Activated CD8-positive, alpha-beta memory T cell treated with anti-CD3 and anti-CD28 coated beads, Interleukin-2, amount 50 U/mL, for 24 hours (primary cell): Measurements from ENCODE around the gene ZSCAN30.

ENCODE experiments used
- DNase-seq: peaks from one replicate; pipeline ENCODE4 v3.0.0-alpha.2; 2020; ENCODE audit errors: extremely low read depth

ZSCAN30 gene

GRCh38 chr18:35290094-35290735 lies at the start of gene ZSCAN30:
Gene ZSCAN30 (minus strand): TSS chr18:35290229. CDS start chr18:35264352, 25,877 bp downstream.
- DNase-seq, result peak; percentile 88

- no peak for DNase-seq
These were observed 47.3 kb upstream of the ZSCAN30 start for GRCh38 chr18:35337286-35337685.

GRCh38 chr18:35335866-35336265 lies 45.8 kb upstream of the ZSCAN30 start:
- no peak for DNase-seq

- no peak for DNase-seq
These were observed 44.8 kb upstream of the ZSCAN30 start for GRCh38 chr18:35334821-35335220.

GRCh38 chr18:35334212-35334611 lies 44.2 kb upstream of the ZSCAN30 start:
- no peak for DNase-seq

GRCh38 chr18:35331367-35332087 lies 41.5 kb upstream of the ZSCAN30 start:
- no peak for DNase-seq

- no peak for DNase-seq
These were observed 38.8 kb upstream of the ZSCAN30 start for GRCh38 chr18:35328868-35329267.

GRCh38 chr18:35326695-35327387 lies 36.8 kb upstream of the ZSCAN30 start:
- no peak for DNase-seq

- no peak for DNase-seq
These were observed 35.1 kb upstream of the ZSCAN30 start for GRCh38 chr18:35324926-35325655.

GRCh38 chr18:35322486-35323458 lies 32.7 kb upstream of the ZSCAN30 start:
- no peak for DNase-seq

- DNase-seq, result no peak
These were observed 21.5 kb upstream of the ZSCAN30 start for GRCh38 chr18:35311496-35311895.

- no peak for DNase-seq
These were observed 16.7 kb upstream of the ZSCAN30 start for GRCh38 chr18:35306588-35307250.

GRCh38 chr18:35303610-35304009 lies 13.6 kb upstream of the ZSCAN30 start:
- no peak for DNase-seq

GRCh38 chr18:35296060-35296459 lies 6.0 kb upstream of the ZSCAN30 start:
- DNase-seq, result no peak

GRCh38 chr18:35291166-35291565 lies 1.1 kb upstream of the ZSCAN30 start:
- DNase-seq, result no peak

GRCh38 chr18:35289727-35290093 lies 319 bp downstream of the ZSCAN30 start:
- no peak for DNase-seq

- DNase-seq, result no peak
These were observed 736 bp downstream of the ZSCAN30 start for GRCh38 chr18:35289293-35289692.

GRCh38 chr18:35284841-35285240 lies 5.2 kb downstream of the ZSCAN30 start:
- DNase-seq, result no peak

- no peak for DNase-seq
These were observed 5.9 kb downstream of the ZSCAN30 start for GRCh38 chr18:35283923-35284794.

GRCh38 chr18:35282353-35282752 lies 7.7 kb downstream of the ZSCAN30 start:
- no peak for DNase-seq
